KMS-11 (cell line): ENCODE results near the gene UBE2I.

Source experiments
- H2AFZ ChIP-seq: fragments of 200-600 bp; sonication (generic); 2 replicates; pipeline ENCODE4 v1.6.1; 2016; ENCODE audit warnings: antibody characterized with exemption, mixed run types, low read depth
- H3K27ac ChIP-seq: fragments of 200-600 bp; sonication (generic); 2 replicates; pipeline ENCODE4 v1.6.1; 2016; ENCODE audit warnings: mild to moderate bottlenecking, mixed run types
- H3K27me3 ChIP-seq: fragments of 200-600 bp; sonication (generic); 2 replicates; pipeline ENCODE4 v1.6.1; 2017; ENCODE audit warnings: mild to moderate bottlenecking, low read depth, mixed run types, moderate library complexity; ENCODE audit not compliant: insufficient read depth
- H3K36me3 ChIP-seq: fragments of 200-600 bp; sonication (generic); 2 replicates; pipeline ENCODE4 v1.6.1; 2017; ENCODE audit warnings: mild to moderate bottlenecking, mixed run types; ENCODE audit not compliant: insufficient read depth
- H3K4me1 ChIP-seq: fragments of 200-600 bp; sonication (generic); 2 replicates; pipeline ENCODE4 v1.6.1; 2016; ENCODE audit warnings: mild to moderate bottlenecking, low read depth, mixed run types; ENCODE audit not compliant: poor library complexity, severe bottlenecking
- H3K4me2 ChIP-seq: fragments of 200-600 bp; sonication (generic); 2 replicates; pipeline ENCODE4 v1.7.0; 2016; ENCODE audit warnings: mild to moderate bottlenecking, mixed run types
- H3K4me3 ChIP-seq: fragments of 200-600 bp; sonication (generic); IDR thresholded peaks from 2 replicates; pipeline ENCODE4 v1.6.1; 2017; ENCODE audit warnings: low read depth, low read length, mixed read lengths; ENCODE audit not compliant: insufficient read depth
- H3K79me2 ChIP-seq: fragments of 200-600 bp; sonication (generic); 2 replicates; pipeline ENCODE4 v1.6.1; 2016; ENCODE audit warnings: low read depth, mixed run types; ENCODE audit not compliant: insufficient read depth
- H3K9ac ChIP-seq: fragments of 200-600 bp; sonication (generic); 2 replicates; pipeline ENCODE4 v1.6.1; 2016; ENCODE audit warnings: mild to moderate bottlenecking, mixed run types
- H4K20me1 ChIP-seq: fragments of 200-600 bp; sonication (generic); 2 replicates; pipeline ENCODE4 v1.6.1; 2016; ENCODE audit warnings: mild to moderate bottlenecking, mixed run types; ENCODE audit not compliant: insufficient read depth
- TF ChIP-seq, protein P1 (sequence below): fragments of 200-600 bp; sonication (generic); conservative IDR thresholded peaks from 2 replicates; pipeline ENCODE4 v1.6.1; 2017; ENCODE audit warnings: low read depth, mild to moderate bottlenecking, antibody characterized with exemption, low read length, moderate library complexity, mixed read lengths

UBE2I gene

DNA sequence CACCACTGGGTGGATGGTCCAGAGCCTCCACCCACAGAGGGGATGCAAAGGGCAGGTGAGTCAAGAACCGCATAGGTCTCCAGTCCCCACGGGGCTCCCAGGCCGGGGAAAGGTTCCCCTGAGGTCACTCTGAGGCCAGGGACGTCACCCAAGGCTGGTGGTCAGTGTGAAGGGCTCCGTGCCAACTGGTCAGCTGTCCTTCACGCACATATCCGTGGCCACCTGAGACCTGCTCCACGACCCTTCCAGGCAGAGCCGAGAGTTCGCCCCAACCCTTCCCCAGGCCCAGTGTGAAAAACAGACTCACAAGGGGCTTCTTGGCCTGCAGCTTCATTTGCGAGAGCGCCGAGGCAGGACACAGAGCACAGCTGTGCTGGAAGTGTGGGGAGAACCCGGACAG is 39.5 kb downstream of the UBE2I start:
- no peak overlapping the region for H3K4me2 ChIP-seq
- no peak overlapping the region for H3K4me3 ChIP-seq
- TF ChIP-seq, protein P1, sequence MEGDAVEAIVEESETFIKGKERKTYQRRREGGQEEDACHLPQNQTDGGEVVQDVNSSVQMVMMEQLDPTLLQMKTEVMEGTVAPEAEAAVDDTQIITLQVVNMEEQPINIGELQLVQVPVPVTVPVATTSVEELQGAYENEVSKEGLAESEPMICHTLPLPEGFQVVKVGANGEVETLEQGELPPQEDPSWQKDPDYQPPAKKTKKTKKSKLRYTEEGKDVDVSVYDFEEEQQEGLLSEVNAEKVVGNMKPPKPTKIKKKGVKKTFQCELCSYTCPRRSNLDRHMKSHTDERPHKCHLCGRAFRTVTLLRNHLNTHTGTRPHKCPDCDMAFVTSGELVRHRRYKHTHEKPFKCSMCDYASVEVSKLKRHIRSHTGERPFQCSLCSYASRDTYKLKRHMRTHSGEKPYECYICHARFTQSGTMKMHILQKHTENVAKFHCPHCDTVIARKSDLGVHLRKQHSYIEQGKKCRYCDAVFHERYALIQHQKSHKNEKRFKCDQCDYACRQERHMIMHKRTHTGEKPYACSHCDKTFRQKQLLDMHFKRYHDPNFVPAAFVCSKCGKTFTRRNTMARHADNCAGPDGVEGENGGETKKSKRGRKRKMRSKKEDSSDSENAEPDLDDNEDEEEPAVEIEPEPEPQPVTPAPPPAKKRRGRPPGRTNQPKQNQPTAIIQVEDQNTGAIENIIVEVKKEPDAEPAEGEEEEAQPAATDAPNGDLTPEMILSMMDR, result no peak
- no peak overlapping the region for H3K9ac ChIP-seq
- H2AFZ ChIP-seq, result no peak overlapping the region
- peaks cover 7% of the 10 kb centered on the region; the same call in 1 of the 2 replicates for H3K27me3 ChIP-seq
- H3K79me2 ChIP-seq, result peaks cover 21% of the 10 kb centered on the region; the same call in 1 of the 2 replicates
- no peaks in the 10 kb centered on the region for H3K36me3 ChIP-seq
- H3K4me1 ChIP-seq, result peaks cover 17% of the 10 kb centered on the region
- no peaks in the 10 kb centered on the region for H4K20me1 ChIP-seq
- no peak overlapping the region for H3K27ac ChIP-seq

DNA sequence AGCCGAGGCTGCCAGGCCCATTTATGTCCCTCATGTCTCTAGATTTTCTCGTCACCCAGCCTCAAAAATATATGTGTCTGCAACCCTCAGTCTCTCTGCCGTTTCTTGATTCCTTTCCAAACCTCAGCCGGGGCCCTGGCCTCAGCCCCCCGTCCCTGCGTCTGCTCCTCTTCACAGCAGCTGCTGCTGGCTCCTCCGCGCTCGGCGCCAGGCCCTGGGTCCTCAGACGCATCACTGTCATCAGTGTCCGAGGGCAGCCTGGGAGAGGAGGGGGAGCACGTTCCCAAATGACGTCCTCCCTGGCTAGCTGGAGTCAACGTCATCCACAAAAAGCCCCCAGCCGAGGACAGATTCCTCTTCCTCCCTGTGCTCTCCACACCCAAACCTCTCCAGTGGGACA is 39.9 kb downstream of the UBE2I start:
- H3K4me2 ChIP-seq, result no peak overlapping the region
- no peak overlapping the region for H2AFZ ChIP-seq
- no peak overlapping the region for H3K4me3 ChIP-seq
- TF ChIP-seq, protein P1, result no peak
- H3K36me3 ChIP-seq, result no peaks in the 10 kb centered on the region
- peaks cover 17% of the 10 kb centered on the region for H3K4me1 ChIP-seq
- H3K79me2 ChIP-seq, result peaks cover 25% of the 10 kb centered on the region; the same call in 1 of the 2 replicates
- H3K27ac ChIP-seq, result no peak overlapping the region
- no peaks in the 10 kb centered on the region for H4K20me1 ChIP-seq
- H3K27me3 ChIP-seq, result peaks cover 3% of the 10 kb centered on the region; the same call in 1 of the 2 replicates
- H3K9ac ChIP-seq, result no peak overlapping the region

DNA sequence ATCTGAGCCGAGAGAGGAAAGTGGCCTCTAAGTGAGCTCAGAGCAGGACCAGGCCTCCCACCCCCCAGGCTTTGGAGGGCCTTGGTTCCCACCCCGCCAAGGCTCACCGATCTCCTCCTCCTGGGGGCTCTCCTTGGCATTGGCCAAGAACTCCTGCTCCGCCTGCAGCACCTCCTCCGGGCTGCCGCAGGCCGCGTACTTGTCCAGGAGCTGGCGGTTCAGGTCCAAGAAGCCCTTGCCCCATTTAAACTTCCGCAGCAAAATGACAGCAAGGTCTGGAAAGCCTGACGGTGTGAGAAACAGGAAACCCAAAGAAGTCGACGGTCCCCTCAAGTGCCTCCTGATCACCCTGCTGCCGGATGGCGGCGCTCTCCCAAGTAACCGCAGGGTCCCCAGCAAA is 40.5 kb downstream of the UBE2I start:
- Histone ChIP-seq H3K4me2 (peak overlapping the region; percentile 90; the same call in 1 of the 2 replicates), H3K27ac (no peak overlapping the region), H3K27me3 (peaks cover 2% of the 10 kb centered on the region; the same call in 1 of the 2 replicates), H3K4me3 (no peak overlapping the region), H4K20me1 (no peaks in the 10 kb centered on the region), H3K9ac (no peak overlapping the region), H3K79me2 (peaks cover 25% of the 10 kb centered on the region; the same call in 1 of the 2 replicates), H2AFZ (no peak overlapping the region), H3K36me3 (no peaks in the 10 kb centered on the region), H3K4me1 (peaks cover 17% of the 10 kb centered on the region)
- TF ChIP-seq, protein P1, result no peak

DNA sequence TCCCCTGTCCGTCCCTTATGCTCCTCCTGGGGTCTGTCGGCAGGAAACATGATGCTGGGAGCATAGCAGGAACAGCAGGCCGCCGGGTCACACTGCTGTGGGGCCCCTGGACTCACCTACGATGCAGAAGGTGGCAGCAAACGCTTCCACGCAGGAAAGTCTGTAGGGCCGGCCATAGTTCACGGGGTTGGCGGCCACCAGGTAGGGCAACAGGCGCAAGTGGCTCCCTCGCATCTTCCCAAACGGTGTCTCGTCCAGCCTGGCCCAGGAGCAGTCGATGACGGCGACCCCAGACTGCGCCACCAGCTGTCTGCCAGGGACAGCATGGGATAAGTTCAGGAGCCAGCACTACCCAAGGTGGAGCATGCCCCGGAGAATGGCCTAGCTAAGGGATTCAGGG is 41.3 kb downstream of the UBE2I start:
- Histone ChIP-seq H3K79me2 (peaks cover 27% of the 10 kb centered on the region; the same call in 1 of the 2 replicates), H3K4me1 (peaks cover 17% of the 10 kb centered on the region)

More for the DNA sequence above, 41.3 kb downstream of the UBE2I start:
- Histone ChIP-seq H3K4me3 (no peak overlapping the region), H3K36me3 (no peaks in the 10 kb centered on the region), H4K20me1 (no peaks in the 10 kb centered on the region), H3K27me3 (peaks cover 2% of the 10 kb centered on the region; the same call in 1 of the 2 replicates), H3K4me2 (peak overlapping the region; percentile 90), H2AFZ (peak overlapping the region; percentile 13; the same call in 1 of the 2 replicates), H3K27ac (no peak overlapping the region), H3K9ac (no peak overlapping the region)
- TF ChIP-seq, protein P1, result no peak
